MCF 10A (cell line): ENCODE data around the gene TTLL1. TPM values are rescaled to one million over a fixed set of nuclear protein-coding genes. Genes with fewer than 3 reads are reported as not detected.

ENCODE experiments used
- BruUV-seq: library from RNA; stranded (reverse); fragments of 400-500 nt; replicated peaks from 2 replicates; lab custom pipeline; 2021; lab: Mats Ljungman, UMichigan
- CTCF ChIA-PET: fragments of 300-600 bp; sonication (Branson Sonifier 250); formaldehyde crosslinking; extraction: SDS; loops from one replicate; lab custom pipeline; 2021; ENCODE audit warnings: antibody characterized with exemption, inconsistent platforms; lab: Yijun Ruan, JAX
- POLR2A ChIA-PET: fragments of 300-600, 350-650 bp; sonication (Branson Sonifier 250); formaldehyde crosslinking; extraction: SDS; loops from one replicate; lab custom pipeline; 2020; ENCODE audit warnings: antibody characterized with exemption, inconsistent platforms; lab: Yijun Ruan, JAX
- DNase-seq: peaks from one replicate; pipeline ENCODE4 v3.0.0-alpha.2; 2018; ENCODE audit not compliant: unreplicated experiment
- H3K27ac Mint-ChIP-seq: one replicate; pipeline ENCODE4 v1.8.0; 2022; ENCODE audit warnings: mild to moderate bottlenecking, low read depth, mixed read lengths; ENCODE audit not compliant: unreplicated experiment
- H3K27me3 Mint-ChIP-seq: one replicate; pipeline ENCODE4 v1.8.0; 2022; ENCODE audit warnings: mixed read lengths; ENCODE audit not compliant: insufficient read depth, unreplicated experiment
- H3K36me3 Mint-ChIP-seq: one replicate; pipeline ENCODE4 v1.8.0; 2022; ENCODE audit warnings: mild to moderate bottlenecking, moderate library complexity, mixed read lengths; ENCODE audit not compliant: insufficient read depth, unreplicated experiment
- H3K4me1 Mint-ChIP-seq: one replicate; pipeline ENCODE4 v1.8.0; 2022; ENCODE audit warnings: mixed read lengths; ENCODE audit not compliant: insufficient read depth, unreplicated experiment
- H3K4me3 Mint-ChIP-seq: one replicate; pipeline ENCODE4 v1.8.0; 2022; ENCODE audit warnings: mild to moderate bottlenecking, moderate library complexity, mixed read lengths; ENCODE audit not compliant: unreplicated experiment
- H3K9me3 Mint-ChIP-seq: one replicate; pipeline ENCODE4 v1.8.0; 2022; ENCODE audit warnings: mixed read lengths; ENCODE audit not compliant: unreplicated experiment
- CTCF ChIP-seq: fragments of 200-600 bp; IDR thresholded peaks from one replicate; pipeline ENCODE4 v1.8.0; 2022; ENCODE audit warnings: antibody characterized with exemption, mild to moderate bottlenecking; ENCODE audit not compliant: unreplicated experiment
- intact Hi-C: fragments of 100-400 bp; cut with micrococcal nuclease; formaldehyde crosslinking; loops from 2 replicates; pipeline ENCODE4 v1.14.1; 2022
- total RNA-seq: library from RNA; stranded (reverse); gene quantifications from 2 replicates; pipeline ENCODE4 v1.2.3, GENCODE V29; 2022

The TTLL1 gene
- total RNA-seq, 1 experiment from 2014 or later = 3.3 TPM

GRCh38 chr22:43128928-43129424 lies 39.8 kb upstream of the TTLL1 start:
- ChIA-PET CTCF (interaction anchor here (0.6 kb wide), 1 partner anchor 22 kb away, joined by 3 read pairs; no protein-coding TSS in a partner anchor), POLR2A (interaction anchor here (0.7 to 2.5 kb wide), 2 partner anchors 14 to 16 kb away, joined by 3 to 9 read pairs; partner anchors contain the start of gene MCAT)
- Mint-ChIP-seq H3K9me3 (no peaks in the 10 kb centered on the region), H3K27me3 (no peaks in the 10 kb centered on the region), H3K4me1 (peaks cover 28% of the 10 kb centered on the region), H3K27ac (peak overlapping the region; percentile 19), H3K4me3 (no peak overlapping the region), H3K36me3 (peaks cover 45% of the 10 kb centered on the region)
- BruUV-seq = no TSS peak
- DNase-seq = no peak
- TF ChIP-seq CTCF = no peak
- intact Hi-C loops = no loop called here

- Mint-ChIP-seq H3K4me3 (peak overlapping the region; percentile 56), H3K4me1 (peaks cover 28% of the 10 kb centered on the region), H3K27me3 (no peaks in the 10 kb centered on the region), H3K27ac (peak overlapping the region; percentile 77), H3K9me3 (no peaks in the 10 kb centered on the region), H3K36me3 (peaks cover 39% of the 10 kb centered on the region)
- intact Hi-C loops = no loop called here
- no peak for TF ChIP-seq CTCF
- CTCF ChIA-PET = interaction anchor here (0.6 to 1.4 kb wide), 2 partner anchors 9 to 23 kb away, joined by 3 to 8 read pairs; no protein-coding TSS in a partner anchor
- DNase-seq = no peak
- POLR2A ChIA-PET = interaction anchor here (0.6 to 2.5 kb wide), 5 partner anchors 10 to 59 kb away, joined by 3 to 10 read pairs (median 8); partner anchors contain the start of genes MCAT and TTLL12
- BruUV-seq = no TSS peak
Observed at GRCh38 chr22:43128116-43128515, 38.9 kb upstream of the TTLL1 start.

GRCh38 chr22:43127166-43127908 lies 38.1 kb upstream of the TTLL1 start:
- H3K4me3 Mint-ChIP-seq = peak overlapping the region; percentile 56
- CTCF ChIA-PET = interaction anchor here (0.7 to 1.4 kb wide), 2 partner anchors 9 to 462 kb away, joined by 3 to 8 read pairs; no protein-coding TSS in a partner anchor
- intact Hi-C loops = no loop called here
- DNase-seq = peak; percentile 69
- no peak for TF ChIP-seq CTCF
- H3K27ac Mint-ChIP-seq = peak overlapping the region; percentile 77
- peaks cover 31% of the 10 kb centered on the region for H3K36me3 Mint-ChIP-seq
- no peaks in the 10 kb centered on the region for H3K9me3 Mint-ChIP-seq
- H3K27me3 Mint-ChIP-seq = no peaks in the 10 kb centered on the region
- H3K4me1 Mint-ChIP-seq = peaks cover 28% of the 10 kb centered on the region
- no TSS peak for BruUV-seq
- POLR2A ChIA-PET = interaction anchor here (0.6 to 2.5 kb wide), 8 partner anchors 10 to 251 kb away, joined by 3 to 10 read pairs (median 4); partner anchors contain the start of genes MCAT and TTLL12
